GM19099 (cell line): Measurements from ENCODE around the gene GKN2.

ENCODE experiments used
- POLR2A ChIP-seq: IDR thresholded peaks from 3 replicates; pipeline ENCODE4 v1.6.1; 2011; ENCODE audit warnings: low read depth; ENCODE audit not compliant: insufficient read length; ENCODE audit errors: extremely low read depth

Gene GKN2

GRCh38 chr2:68952887-68953521 lies at the start of gene GKN2:
Gene GKN2, minus strand, starts transcription at chr2:68952893. Its CDS starts 32 bp downstream, at chr2:68952861.
- TF ChIP-seq POLR2A: no peak

- no peak for TF ChIP-seq POLR2A
Measured at GRCh38 chr2:69001879-69002278, 49.2 kb upstream of the GKN2 start.

- no peak for TF ChIP-seq POLR2A
Measured at GRCh38 chr2:68997401-68997800, 44.7 kb upstream of the GKN2 start.

GRCh38 chr2:68995916-68996315 lies 43.2 kb upstream of the GKN2 start:
- TF ChIP-seq POLR2A: no peak

GRCh38 chr2:68994864-68995263 lies 42.2 kb upstream of the GKN2 start:
- no peak for TF ChIP-seq POLR2A

- TF ChIP-seq POLR2A: no peak
Measured at GRCh38 chr2:68993660-68994059, 41.0 kb upstream of the GKN2 start.

- no peak for TF ChIP-seq POLR2A
Measured at GRCh38 chr2:68992933-68993332, 40.2 kb upstream of the GKN2 start.

- TF ChIP-seq POLR2A: no peak
Measured at GRCh38 chr2:68992341-68992740, 39.6 kb upstream of the GKN2 start.

- TF ChIP-seq POLR2A: no peak
Measured at GRCh38 chr2:68989035-68989434, 36.3 kb upstream of the GKN2 start.

- no peak for TF ChIP-seq POLR2A
Measured at GRCh38 chr2:68987021-68987503, 34.4 kb upstream of the GKN2 start.

GRCh38 chr2:68980956-68981355 lies 28.3 kb upstream of the GKN2 start:
- TF ChIP-seq POLR2A: no peak

GRCh38 chr2:68978098-68978497 lies 25.4 kb upstream of the GKN2 start:
- TF ChIP-seq POLR2A: no peak

GRCh38 chr2:68977453-68977852 lies 24.8 kb upstream of the GKN2 start:
- no peak for TF ChIP-seq POLR2A

- TF ChIP-seq POLR2A: no peak
Measured at GRCh38 chr2:68975844-68976243, 23.2 kb upstream of the GKN2 start.

GRCh38 chr2:68974946-68975665 lies 22.4 kb upstream of the GKN2 start:
- TF ChIP-seq POLR2A: no peak

- TF ChIP-seq POLR2A: no peak
Measured at GRCh38 chr2:68974251-68974650, 21.6 kb upstream of the GKN2 start, which contains the start of gene GKN1. Gene GKN1, plus strand, starts transcription at chr2:68974636. Its CDS starts 42 bp downstream, at chr2:68974678.
